HepG2 (cell line): ENCODE measurements around the gene FGF7. TPM values are rescaled to one million over a fixed set of nuclear protein-coding genes. Genes with fewer than 3 reads are reported as not detected.

Experiments used
- CEBPB ChIP-seq: IDR thresholded peaks from 2 replicates; pipeline ENCODE4 v1.6.1; 2011; ENCODE audit warnings: low read depth, low read length, improper control_type of control experiment, borderline replicate concordance
- FOSL2 ChIP-seq: sonication (generic); formaldehyde crosslinking; IDR thresholded peaks from 2 replicates; pipeline ENCODE4 v1.4.0; 2020; ENCODE audit warnings: missing genetic modification reagents
- HMG20A ChIP-seq: IDR thresholded peaks from 2 replicates; pipeline ENCODE4 v1.6.1; 2016; ENCODE audit warnings: borderline replicate concordance
- HOMEZ ChIP-seq: IDR thresholded peaks from 2 replicates; pipeline ENCODE4 v1.6.1; 2016; ENCODE audit warnings: low read depth
- KDM1A ChIP-seq: IDR thresholded peaks from 2 replicates; pipeline ENCODE4 v1.6.1; 2016; ENCODE audit warnings: missing compliant biosample characterization
- KLF16 ChIP-seq, 2 experiments: sonication (generic) in 1 of 2; formaldehyde crosslinking in 1 of 2; IDR thresholded peaks; 2 replicates each; pipeline versions ENCODE4 v1.6.1 to v1.8.0; 2016 to 2023; ENCODE audit warnings: missing genetic modification reagents in 2 of 2, missing compliant biosample characterization in 1 of 2
- NAIF1 ChIP-seq: sonication (generic); formaldehyde crosslinking; IDR thresholded peaks from 2 replicates; pipeline ENCODE4 v1.5.0; 2020; ENCODE audit warnings: mild to moderate bottlenecking, missing genetic modification reagents, borderline replicate concordance
- NCOA1 ChIP-seq: sonication (generic); formaldehyde crosslinking; IDR thresholded peaks from 2 replicates; pipeline ENCODE4 v1.9.0; 2021; ENCODE audit warnings: missing genetic modification reagents
- PRDM15 ChIP-seq: sonication (generic); formaldehyde crosslinking; IDR thresholded peaks from 2 replicates; pipeline ENCODE4 v1.4.0; 2020; ENCODE audit warnings: missing genetic modification reagents
- SOX13 ChIP-seq, 3 experiments: fragments of 450-650 bp in 1 of 3; sonication (generic) in 1 of 3; formaldehyde crosslinking in 1 of 3; IDR thresholded peaks in 2 of 3; conservative IDR thresholded peaks in 1 of 3; 2 replicates each; pipeline versions ENCODE4 v1.5.0 to v1.6.1; 2016 to 2020; ENCODE audit warnings: antibody characterized with exemption in 1 of 3, mild to moderate bottlenecking in 1 of 3, missing compliant biosample characterization in 1 of 3, missing genetic modification reagents in 1 of 3, moderate library complexity in 1 of 3
- SOX6 ChIP-seq, 2 experiments: fragments of 450-650 bp in 1 of 2; sonication (generic) in 1 of 2; formaldehyde crosslinking in 1 of 2; IDR thresholded peaks; 2 replicates each; pipeline versions ENCODE4 v1.4.0 to v1.6.1; 2017 to 2020; ENCODE audit warnings: antibody characterized with exemption in 1 of 2, mild to moderate bottlenecking in 1 of 2, missing genetic modification reagents in 1 of 2
- THAP8 ChIP-seq: sonication (generic); formaldehyde crosslinking; IDR thresholded peaks from 2 replicates; pipeline ENCODE4 v1.5.1; 2020; ENCODE audit warnings: missing genetic modification reagents, mild to moderate bottlenecking, borderline replicate concordance
- TRAFD1 ChIP-seq: sonication (generic); formaldehyde crosslinking; IDR thresholded peaks from 2 replicates; pipeline ENCODE4 v1.5.1; 2020; ENCODE audit warnings: missing genetic modification reagents, mild to moderate bottlenecking, borderline replicate concordance
- ZBTB8A ChIP-seq: sonication (generic); formaldehyde crosslinking; IDR thresholded peaks from 2 replicates; pipeline ENCODE4 v1.4.0; 2020; ENCODE audit warnings: mild to moderate bottlenecking, low read depth, missing genetic modification reagents, borderline replicate concordance
- ZEB1 ChIP-seq: IDR thresholded peaks from 2 replicates; pipeline ENCODE4 v1.6.1; 2012; ENCODE audit warnings: mild to moderate bottlenecking, low read depth, inconsistent platforms; ENCODE audit not compliant: insufficient replicate concordance
- ZNF264 ChIP-seq: sonication (generic); formaldehyde crosslinking; IDR thresholded peaks from 2 replicates; pipeline ENCODE4 v1.4.0; 2020; ENCODE audit warnings: missing genetic modification reagents
- ZNF317 ChIP-seq: sonication (generic); formaldehyde crosslinking; IDR thresholded peaks from 2 replicates; pipeline ENCODE4 v1.5.0; 2020; ENCODE audit warnings: mild to moderate bottlenecking, missing genetic modification reagents
- ZNF614 ChIP-seq: IDR thresholded peaks from 2 replicates; pipeline ENCODE4 v1.6.1; 2018; ENCODE audit warnings: missing biosample characterization, missing genetic modification reagents, inconsistent platforms, borderline replicate concordance
- ZSCAN5A ChIP-seq: sonication (generic); formaldehyde crosslinking; IDR thresholded peaks from 2 replicates; pipeline ENCODE4 v1.8.0; 2022; ENCODE audit warnings: mild to moderate bottlenecking, missing genetic modification reagents, borderline replicate concordance
- polyA plus RNA-seq, 8 experiments: library from polyadenylated mRNA; depleted of rRNA in 3 of 8; stranded (reverse) in 7 of 8; unstranded in 1 of 8; fragments of >200 nt; fragmentation: Illumina TruSeq in 4 of 8; extraction: Trizol in 4 of 8; gene quantifications; 2 replicates each; pipeline versions ENCODE4 v1.2.1 to v1.2.3, GENCODE V29; 2011 to 2016; ENCODE audit warnings: low read depth in 4 of 8, missing spikeins in 1 of 8, mixed read lengths in 1 of 8; ENCODE audit not compliant: insufficient read depth in 1 of 8
- total RNA-seq, 5 experiments: library from RNA; depleted of rRNA; stranded (reverse); fragments of >200 nt; fragmentation: Illumina TruSeq; extraction: Trizol; gene quantifications; 2 replicates each; pipeline ENCODE4 v1.2.3, GENCODE V29; 2016; ENCODE audit warnings: low read depth in 1 of 5

FGF7 gene
- total and polyA plus RNA-seq, 2 of the 13 experiments (the other 11 are each of a cell fraction or from before 2014, with no cell fraction given): not detected

- TF ChIP-seq SOX13 (IDR thresholded peaks at IDR 0.05) (no peak), SOX13 (CRISPR knock-in tag; conservative IDR thresholded peaks at IDR 0.05 in 1 of 2, IDR thresholded peaks at IDR 0.05 in 1 of 2) (peak in 1 of 2 experiments; percentile 12; a peak in 1 of 4 replicates), ZSCAN5A (no peak), NAIF1 (CRISPR knock-in tag) (no peak), HMG20A (CRISPR knock-in tag) (peak; percentile 15; the same call in 1 of the 2 replicates), KDM1A (CRISPR knock-in tag) (no peak), NCOA1 (no peak), ZNF264 (no peak), PRDM15 (CRISPR knock-in tag) (peak; percentile 81), ZNF317 (CRISPR knock-in tag) (no peak), CEBPB (peak; percentile 26; the same call in 1 of the 2 replicates), ZBTB8A (CRISPR knock-in tag) (no peak), HOMEZ (CRISPR knock-in tag) (peak; percentile 45; the same call in 1 of the 2 replicates), THAP8 (no peak), TRAFD1 (CRISPR knock-in tag) (no peak), ZEB1 (no peak), KLF16 (CRISPR knock-in tag; IDR thresholded peaks at IDR 0.05) (no peak), SOX6 (IDR thresholded peaks at IDR 0.05) (no peak), SOX6 (CRISPR knock-in tag; IDR thresholded peaks at IDR 0.05) (peak; percentile 10; the same call in 1 of the 2 replicates), ZNF614 (no peak), FOSL2 (CRISPR knock-in tag) (peak; percentile 69)
These were observed 45.4 kb downstream of the FGF7 start (continued) for GRCh38 chr15:49468481-49468839.
